OCI-LY3 (cell line): ENCODE results near the gene SHFL.

Source experiments
- EZH2phosphoT487 ChIP-seq: fragments of 200-600 bp; shearing (Covaris generic); IDR thresholded peaks from 2 replicates; pipeline ENCODE4 v1.6.1; 2018; ENCODE audit warnings: antibody characterized with exemption, mixed run types, low read depth
- TF ChIP-seq, protein P1 (sequence below): fragments of 200-600, 300-600 bp; sonication (generic); IDR thresholded peaks from 2 replicates; pipeline ENCODE4 v1.5.1; 2014; ENCODE audit warnings: antibody characterized with exemption, low read length, low read depth

DNA sequence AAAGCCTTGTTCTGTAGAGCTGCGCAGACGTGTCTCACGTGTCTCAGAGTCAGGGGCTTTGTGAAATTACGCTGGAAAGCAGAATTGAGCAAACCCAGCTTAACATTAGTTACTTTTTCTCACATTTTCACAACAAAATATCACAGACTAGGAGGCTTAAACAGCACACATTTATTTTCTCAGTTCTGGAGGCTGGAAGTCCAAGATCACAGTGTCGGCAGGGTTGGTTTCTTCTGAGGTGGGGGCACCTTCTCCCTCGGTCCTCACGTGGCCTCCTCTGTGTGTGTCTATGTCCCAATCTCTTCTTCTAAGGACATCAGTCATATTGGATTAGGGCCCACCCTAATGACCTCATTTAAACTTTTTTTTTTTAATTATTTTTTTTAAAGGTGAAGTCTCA is 38.3 kb downstream of the SHFL start:
- TF ChIP-seq, protein P1, sequence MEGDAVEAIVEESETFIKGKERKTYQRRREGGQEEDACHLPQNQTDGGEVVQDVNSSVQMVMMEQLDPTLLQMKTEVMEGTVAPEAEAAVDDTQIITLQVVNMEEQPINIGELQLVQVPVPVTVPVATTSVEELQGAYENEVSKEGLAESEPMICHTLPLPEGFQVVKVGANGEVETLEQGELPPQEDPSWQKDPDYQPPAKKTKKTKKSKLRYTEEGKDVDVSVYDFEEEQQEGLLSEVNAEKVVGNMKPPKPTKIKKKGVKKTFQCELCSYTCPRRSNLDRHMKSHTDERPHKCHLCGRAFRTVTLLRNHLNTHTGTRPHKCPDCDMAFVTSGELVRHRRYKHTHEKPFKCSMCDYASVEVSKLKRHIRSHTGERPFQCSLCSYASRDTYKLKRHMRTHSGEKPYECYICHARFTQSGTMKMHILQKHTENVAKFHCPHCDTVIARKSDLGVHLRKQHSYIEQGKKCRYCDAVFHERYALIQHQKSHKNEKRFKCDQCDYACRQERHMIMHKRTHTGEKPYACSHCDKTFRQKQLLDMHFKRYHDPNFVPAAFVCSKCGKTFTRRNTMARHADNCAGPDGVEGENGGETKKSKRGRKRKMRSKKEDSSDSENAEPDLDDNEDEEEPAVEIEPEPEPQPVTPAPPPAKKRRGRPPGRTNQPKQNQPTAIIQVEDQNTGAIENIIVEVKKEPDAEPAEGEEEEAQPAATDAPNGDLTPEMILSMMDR = no peak
- no peak for TF ChIP-seq EZH2phosphoT487
